Calu3 (cell line): ENCODE data around the gene AAK1. TPM values are rescaled to one million over a fixed set of nuclear protein-coding genes. Genes with fewer than 3 reads are reported as not detected.

ENCODE experiments used
- BruUV-seq: library from RNA; stranded (reverse); fragments of 400-500 nt; replicated peaks from 2 replicates; lab custom pipeline; 2021; lab: Mats Ljungman, UMichigan
- CTCF ChIA-PET: fragments of 300-600 bp; sonication (Branson Sonifier 250); formaldehyde crosslinking; loops from one replicate; lab custom pipeline; 2022; ENCODE audit warnings: antibody characterized with exemption; lab: Charles Lee
- DNase-seq: peaks from one replicate; pipeline ENCODE4 v3.0.0; 2022
- H3K27ac Mint-ChIP-seq: one replicate; pipeline ENCODE4 v1.8.0; 2022; ENCODE audit warnings: mixed read lengths; ENCODE audit not compliant: unreplicated experiment
- H3K27me3 Mint-ChIP-seq: one replicate; pipeline ENCODE4 v1.8.0; 2022; ENCODE audit warnings: mixed read lengths; ENCODE audit not compliant: unreplicated experiment
- H3K36me3 Mint-ChIP-seq: one replicate; pipeline ENCODE4 v1.8.0; 2022; ENCODE audit warnings: mild to moderate bottlenecking, moderate library complexity, mixed read lengths; ENCODE audit not compliant: insufficient read depth, unreplicated experiment
- H3K4me1 Mint-ChIP-seq: one replicate; pipeline ENCODE4 v1.8.0; 2022; ENCODE audit warnings: mild to moderate bottlenecking, low read depth, mixed read lengths; ENCODE audit not compliant: unreplicated experiment
- H3K4me3 Mint-ChIP-seq: one replicate; pipeline ENCODE4 v1.8.0; 2022; ENCODE audit warnings: mild to moderate bottlenecking, low read depth, moderate library complexity, mixed read lengths; ENCODE audit not compliant: unreplicated experiment
- H3K9me3 Mint-ChIP-seq: one replicate; pipeline ENCODE4 v1.8.0; 2022; ENCODE audit warnings: low read depth, mixed read lengths; ENCODE audit not compliant: unreplicated experiment
- CTCF ChIP-seq: fragments of 200-600 bp; IDR thresholded peaks from one replicate; pipeline ENCODE4 v1.8.0; 2022; ENCODE audit warnings: antibody characterized with exemption; ENCODE audit not compliant: unreplicated experiment
- intact Hi-C: fragments of 100-400 bp; cut with micrococcal nuclease; formaldehyde crosslinking; loops from one replicate; pipeline ENCODE4 v1.10.0; 2022; ENCODE audit not compliant: unreplicated experiment
- total RNA-seq: library from RNA; stranded (reverse); gene quantifications from 2 replicates; pipeline ENCODE4 v1.2.3, GENCODE V29; 2022

The AAK1 gene
- total RNA-seq, 1 experiment from 2014 or later: 46.7 TPM

- no peaks in the 10 kb centered on the region for H3K9me3 Mint-ChIP-seq
- CTCF ChIA-PET: interaction anchor here (1.0 kb wide), 1 partner anchor 9 kb away, joined by 4 read pairs; no protein-coding TSS in a partner anchor
Measured at GRCh38 chr2:69682525-69682924, 39.0 kb upstream of the AAK1 start.

DNA sequence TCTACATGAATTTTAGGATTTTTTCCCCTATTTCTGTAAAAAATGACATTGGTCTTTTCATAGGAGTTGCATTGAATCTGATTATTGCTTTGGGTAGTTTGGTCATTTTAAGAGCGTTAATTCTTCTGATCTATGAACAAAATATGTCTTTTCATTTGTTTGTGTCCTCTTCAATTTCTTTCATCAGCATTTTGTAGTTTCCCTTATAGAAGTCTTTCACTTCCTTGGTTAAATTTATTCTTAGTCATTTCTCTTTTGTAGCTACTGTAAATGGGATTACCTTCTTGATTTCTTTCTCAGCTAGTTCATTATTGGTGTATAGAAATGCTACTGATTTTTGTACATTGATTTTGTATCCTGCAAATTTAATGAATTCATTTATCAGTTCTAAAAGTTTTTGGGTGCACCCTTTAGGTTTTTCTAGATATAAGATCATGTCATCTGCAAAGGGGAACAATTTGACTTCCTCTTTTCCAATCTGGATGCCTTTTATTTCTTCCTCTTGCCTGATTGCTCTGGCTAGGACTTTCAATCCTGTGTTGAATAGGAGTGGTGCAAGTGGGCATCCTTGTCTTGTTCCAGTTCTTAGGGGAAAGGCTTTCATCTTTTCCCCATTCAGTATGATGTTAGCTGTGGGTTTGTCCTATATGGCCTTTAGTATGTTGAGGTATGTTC is 36.6 kb upstream of the AAK1 start:
- Mint-ChIP-seq H3K27ac (no peak overlapping the region), H3K27me3 (no peaks in the 10 kb centered on the region), H3K4me1 (peaks cover 30% of the 10 kb centered on the region), H3K9me3 (no peaks in the 10 kb centered on the region), H3K4me3 (no peak overlapping the region), H3K36me3 (peaks cover 3% of the 10 kb centered on the region)
- CTCF ChIA-PET: no interaction called here
- no peak for DNase-seq
- intact Hi-C loops: no loop called here
- BruUV-seq: no TSS peak
- TF ChIP-seq CTCF: no peak

More at GRCh38 chr2:69682525-69682924, 39.0 kb upstream of the AAK1 start:
- Mint-ChIP-seq H3K36me3 (no peaks in the 10 kb centered on the region), H3K4me3 (no peak overlapping the region), H3K27ac (no peak overlapping the region), H3K4me1 (peaks cover 38% of the 10 kb centered on the region), H3K27me3 (no peaks in the 10 kb centered on the region)
- intact Hi-C loops: no loop called here
- TF ChIP-seq CTCF: no peak
- DNase-seq: no peak
- no TSS peak for BruUV-seq

DNA sequence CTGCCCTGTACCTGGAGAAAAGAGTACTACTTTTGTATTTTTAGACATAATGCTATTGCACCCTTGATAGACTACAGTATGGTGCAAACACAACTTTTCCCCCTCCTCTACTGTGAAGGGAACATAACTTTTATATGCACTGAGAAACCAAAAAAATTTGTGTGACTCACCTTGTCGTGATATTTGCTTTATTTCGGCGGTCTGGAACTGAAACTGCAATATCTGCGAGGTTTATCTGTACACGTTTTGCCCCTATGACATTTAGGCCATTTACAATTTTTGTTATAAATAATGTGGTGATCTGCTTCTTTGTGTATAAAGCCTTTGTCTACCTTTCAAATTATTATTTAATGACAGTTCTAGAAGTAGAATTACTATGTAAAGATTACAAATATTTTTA is 34.4 kb upstream of the AAK1 start:
- Mint-ChIP-seq H3K27ac (no peak overlapping the region), H3K9me3 (no peaks in the 10 kb centered on the region), H3K4me1 (peaks cover 18% of the 10 kb centered on the region), H3K4me3 (no peak overlapping the region), H3K36me3 (peaks cover 3% of the 10 kb centered on the region), H3K27me3 (no peaks in the 10 kb centered on the region)
- no TSS peak for BruUV-seq
- CTCF ChIA-PET: interaction anchor here (0.6 kb wide), 1 partner anchor 315 kb away, joined by 3 read pairs; no protein-coding TSS in a partner anchor
- DNase-seq: no peak
- TF ChIP-seq CTCF: no peak
- intact Hi-C loops: no loop called here

DNA sequence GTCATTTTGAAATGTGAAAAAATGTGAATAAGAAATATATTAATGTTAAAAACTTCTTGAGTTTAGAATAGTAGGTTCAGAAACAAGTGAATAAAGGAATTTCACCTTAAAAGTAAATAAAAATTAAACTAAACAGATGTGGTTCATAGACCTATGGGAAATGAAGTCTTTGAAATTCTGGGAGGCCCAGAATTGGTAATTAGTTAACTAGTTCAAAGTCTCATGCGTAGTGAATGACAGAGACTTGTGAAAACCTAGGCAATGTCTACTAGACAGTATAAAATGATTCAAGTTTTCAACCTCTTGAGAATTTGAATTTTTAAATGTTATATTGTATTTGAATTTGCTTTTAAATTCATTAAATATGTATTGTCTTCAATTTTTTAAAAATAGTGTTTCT is 32.6 kb upstream of the AAK1 start:
- intact Hi-C loops: no loop called here
- no peaks in the 10 kb centered on the region for H3K27me3 Mint-ChIP-seq
- H3K9me3 Mint-ChIP-seq: no peaks in the 10 kb centered on the region
- H3K4me1 Mint-ChIP-seq: peaks cover 18% of the 10 kb centered on the region
- BruUV-seq: no TSS peak
- CTCF ChIA-PET: no interaction called here
- no peak overlapping the region for H3K4me3 Mint-ChIP-seq
- no peak for DNase-seq
- peaks cover 3% of the 10 kb centered on the region for H3K36me3 Mint-ChIP-seq
- H3K27ac Mint-ChIP-seq: no peak overlapping the region
- TF ChIP-seq CTCF: no peak
